Mesenchymal stem cell (in vitro differentiated cells and primary cell): ENCODE results near the gene ATP6V0E2.
A peak's percentile ranks its signal among the peaks of the same experiment; 100 is the strongest.

Source experiments
- DNase-seq: peaks from one replicate; pipeline ENCODE4 v3.0.0-alpha.2; 2013
- H2AFZ ChIP-seq: one replicate; pipeline ENCODE4 v1.6.1; 2013; ENCODE audit warnings: low read depth, mild to moderate bottlenecking, control low read depth, inconsistent platforms, low read length, moderate library complexity
- H2AK5ac ChIP-seq: 2 replicates; pipeline ENCODE4 v1.6.1; 2013; ENCODE audit warnings: low read length, moderate library complexity, mild to moderate bottlenecking, inconsistent platforms; ENCODE audit not compliant: severe bottlenecking
- H2BK120ac ChIP-seq: one replicate; pipeline ENCODE4 v1.6.1; 2013; ENCODE audit warnings: low read depth, mild to moderate bottlenecking, inconsistent platforms, low read length, moderate library complexity
- H2BK12ac ChIP-seq, 2 experiments: one replicate each; pipeline ENCODE4 v1.6.1; 2013; ENCODE audit warnings: inconsistent platforms in 2 of 2, low read length in 2 of 2, mild to moderate bottlenecking in 2 of 2, moderate library complexity in 2 of 2, control low read depth in 1 of 2
- H2BK15ac ChIP-seq: one replicate; pipeline ENCODE4 v1.6.1; 2013; ENCODE audit warnings: mild to moderate bottlenecking, low read depth, inconsistent platforms; ENCODE audit not compliant: poor library complexity, severe bottlenecking
- H2BK5ac ChIP-seq: 2 replicates; pipeline ENCODE4 v1.6.1; 2013; ENCODE audit warnings: low read depth, mild to moderate bottlenecking, low read length, control low read depth, inconsistent platforms; ENCODE audit not compliant: poor library complexity, severe bottlenecking
- H3K14ac ChIP-seq, 2 experiments: one replicate each; pipeline ENCODE4 v1.6.1; 2013; ENCODE audit warnings: inconsistent platforms in 2 of 2, low read length in 2 of 2, control low read depth in 1 of 2, mild to moderate bottlenecking in 1 of 2, moderate library complexity in 1 of 2
- H3K18ac ChIP-seq, 2 experiments: one replicate each; pipeline ENCODE4 v1.6.1; 2013; ENCODE audit warnings: inconsistent platforms in 2 of 2, low read length in 2 of 2, control low read depth in 1 of 2, low read depth in 1 of 2, mild to moderate bottlenecking in 1 of 2
- H3K23ac ChIP-seq, 2 experiments: one replicate each; pipeline ENCODE4 v1.6.1; 2013; ENCODE audit warnings: inconsistent platforms in 2 of 2, low read length in 2 of 2, mild to moderate bottlenecking in 2 of 2, moderate library complexity in 2 of 2, control low read depth in 1 of 2
- H3K27ac ChIP-seq: 2 replicates; pipeline ENCODE4 v1.5.1; 2013; ENCODE audit warnings: mild to moderate bottlenecking, moderate library complexity, low read length, control low read depth, inconsistent platforms; ENCODE audit not compliant: poor library complexity, severe bottlenecking
- H3K27me3 ChIP-seq, 2 experiments: 2 replicates each; pipeline versions ENCODE4 v1.6.1 to v1.7.0; 2013; ENCODE audit warnings: low read length in 2 of 2, mild to moderate bottlenecking in 2 of 2, moderate library complexity in 2 of 2, control low read depth in 1 of 2, inconsistent platforms in 1 of 2; ENCODE audit not compliant: control insufficient read depth in 1 of 2, insufficient read depth in 1 of 2
- H3K36me3 ChIP-seq, 2 experiments: 2 replicates each; pipeline versions ENCODE4 v1.6.1 to v1.7.0; 2013; ENCODE audit warnings: low read length in 2 of 2, control low read depth in 1 of 2, inconsistent platforms in 1 of 2, low read depth in 1 of 2, mild to moderate bottlenecking in 1 of 2; ENCODE audit not compliant: insufficient read depth in 2 of 2, control insufficient read depth in 1 of 2
- H3K4ac ChIP-seq, 2 experiments: one replicate each; pipeline ENCODE4 v1.6.1; 2013; ENCODE audit warnings: inconsistent platforms in 2 of 2, low read length in 2 of 2, mild to moderate bottlenecking in 2 of 2, moderate library complexity in 2 of 2, control low read depth in 1 of 2, low read depth in 1 of 2
- H3K4me1 ChIP-seq: 2 replicates; pipeline ENCODE4 v1.6.1; 2013; ENCODE audit warnings: low read depth, low read length, control low read depth; ENCODE audit not compliant: control insufficient read depth, insufficient read depth
- H3K4me2 ChIP-seq: 2 replicates; pipeline ENCODE4 v1.6.1; 2013; ENCODE audit warnings: low read length, mild to moderate bottlenecking, inconsistent platforms; ENCODE audit not compliant: poor library complexity, severe bottlenecking
- H3K4me3 ChIP-seq, 2 experiments: 2 replicates each; pipeline versions ENCODE4 v1.5.1 to v1.7.0; 2013; ENCODE audit warnings: low read length in 2 of 2, mild to moderate bottlenecking in 2 of 2, control low read depth in 1 of 2, low read depth in 1 of 2; ENCODE audit not compliant: insufficient read depth in 1 of 2
- H3K79me1 ChIP-seq: replicated peaks from 2 replicates; pipeline ENCODE4 v1.6.1; 2013; ENCODE audit warnings: mild to moderate bottlenecking, control low read depth, low read length, inconsistent platforms; ENCODE audit not compliant: poor library complexity, severe bottlenecking
- H3K9ac ChIP-seq: 2 replicates; pipeline ENCODE4 v1.7.0; 2013; ENCODE audit warnings: mild to moderate bottlenecking, low read length, moderate library complexity
- H3K9me3 ChIP-seq: 2 replicates; pipeline ENCODE4 v1.7.0; 2013; ENCODE audit warnings: mild to moderate bottlenecking, low read length; ENCODE audit not compliant: control insufficient read depth
- H4K8ac ChIP-seq: one replicate; pipeline ENCODE4 v1.6.1; 2013; ENCODE audit warnings: inconsistent platforms, mild to moderate bottlenecking, low read length, moderate library complexity
- H4K91ac ChIP-seq: one replicate; pipeline ENCODE4 v1.6.1; 2013; ENCODE audit warnings: mild to moderate bottlenecking, low read length, inconsistent platforms
- WGBS: methylation state at CpG from one replicate; pipeline ENCODE4 v1.1.7; 2013; ENCODE audit warnings: mixed read lengths; 5-methylcytosine and 5-hydroxymethylcytosine counted together

ATP6V0E2 gene

DNA sequence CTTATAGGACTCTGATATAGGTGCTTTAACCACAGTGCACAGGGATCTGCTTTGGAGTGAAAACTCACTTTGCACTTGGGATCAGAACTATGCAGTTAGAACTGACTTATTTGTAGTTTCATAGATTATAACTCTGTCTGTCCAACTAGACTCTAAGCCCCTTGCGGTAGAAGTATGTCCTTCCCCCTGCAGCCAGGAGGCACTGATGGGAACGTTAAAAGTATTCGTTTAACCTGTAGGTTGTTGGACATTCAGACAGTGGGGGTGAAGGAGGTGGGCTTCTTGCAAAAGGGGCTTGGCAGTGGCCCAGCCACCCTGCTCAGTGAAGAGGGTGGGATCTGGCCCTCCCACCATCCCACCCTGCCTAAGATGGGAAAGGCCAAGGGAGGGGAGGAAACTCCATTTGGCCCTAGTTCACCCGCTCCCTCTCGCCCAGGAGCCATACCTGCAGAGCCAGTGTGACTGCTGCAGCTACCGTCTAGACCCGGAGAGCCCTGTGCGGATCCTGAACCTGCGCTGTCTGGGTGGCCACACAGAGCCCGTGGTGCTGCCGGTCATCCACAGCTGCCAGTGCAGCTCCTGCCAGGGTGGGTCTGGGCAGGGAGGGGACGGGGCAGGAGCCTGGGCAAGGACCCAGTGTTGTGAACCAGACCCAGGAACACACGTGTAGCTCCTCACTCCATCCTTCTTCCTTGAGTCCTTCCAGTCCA lies 41.3 kb upstream of the ATP6V0E2 start:
- Histone ChIP-seq H4K91ac (no peak overlapping the region), H2AK5ac (no peak overlapping the region), H3K4me3 (no peak overlapping the region), H4K8ac (no peak overlapping the region), H3K36me3 (no peaks in the 10 kb centered on the region), H3K79me1 (no peaks in the 10 kb centered on the region), H2BK5ac (no peak overlapping the region), H3K4ac (no peak overlapping the region), H2BK15ac (no peak overlapping the region), H3K23ac (peak overlapping the region in 1 of 2 experiments; percentile 70), H2BK12ac (no peak overlapping the region), H2AFZ (no peak overlapping the region), H3K27ac (no peak overlapping the region), H2BK120ac (no peak overlapping the region), H3K18ac (no peak overlapping the region), H3K9me3 (no peaks in the 10 kb centered on the region), H3K27me3 (peaks cover 36 to 48% of the 10 kb centered on the region in 2 experiments), H3K14ac (no peak overlapping the region), H3K4me1 (no peaks in the 10 kb centered on the region), H3K4me2 (no peak overlapping the region), H3K9ac (no peak overlapping the region)
- no peak for DNase-seq
- 70% methylated on average over 13 of the region's 13 CpGs for WGBS

DNA sequence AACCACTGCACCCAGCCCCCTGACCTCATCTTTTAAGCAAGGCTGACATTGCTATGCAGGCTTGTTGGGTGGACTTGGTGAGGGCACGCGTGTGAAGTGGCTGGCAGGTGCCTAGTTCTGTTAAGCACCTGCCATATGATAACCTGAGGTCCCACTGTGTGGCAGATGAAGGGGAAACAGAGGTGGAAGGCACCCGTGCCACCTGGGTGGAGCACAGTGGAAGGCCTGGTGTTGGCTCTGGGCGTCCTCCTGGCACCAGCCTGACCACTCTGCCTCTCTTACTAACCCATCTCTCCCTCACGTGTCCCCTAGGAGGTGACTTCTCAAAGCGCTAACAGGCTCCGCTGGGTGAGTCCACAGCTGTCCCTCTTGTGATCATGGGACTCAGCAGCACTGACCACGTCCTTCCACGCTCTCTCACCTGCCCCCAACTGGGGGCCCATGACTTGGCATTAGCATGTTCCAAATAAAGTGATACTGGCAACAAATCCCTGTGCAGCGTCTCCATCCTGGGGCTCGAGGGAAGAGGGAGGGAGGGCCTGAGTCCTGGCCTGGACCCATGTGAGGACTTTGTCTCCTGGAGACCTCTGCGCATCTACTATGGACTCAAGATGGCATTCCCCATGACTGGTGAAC lies 40.2 kb upstream of the ATP6V0E2 start:
- Histone ChIP-seq H3K27ac (no peak overlapping the region), H2BK120ac (no peak overlapping the region), H3K4me1 (no peaks in the 10 kb centered on the region), H2AFZ (no peak overlapping the region), H3K14ac (no peak overlapping the region), H2BK15ac (no peak overlapping the region), H3K79me1 (no peaks in the 10 kb centered on the region), H3K23ac (no peak overlapping the region), H3K27me3 (peaks cover 36 to 47% of the 10 kb centered on the region in 2 experiments), H3K36me3 (no peaks in the 10 kb centered on the region), H3K18ac (no peak overlapping the region), H2BK12ac (no peak overlapping the region), H3K4me3 (no peak overlapping the region), H3K4ac (no peak overlapping the region), H2BK5ac (no peak overlapping the region), H2AK5ac (no peak overlapping the region), H4K8ac (no peak overlapping the region), H3K4me2 (no peak overlapping the region), H4K91ac (no peak overlapping the region), H3K9ac (no peak overlapping the region), H3K9me3 (no peaks in the 10 kb centered on the region)
- WGBS: 82% methylated on average over 12 of the region's 12 CpGs
- DNase-seq: no peak

DNA sequence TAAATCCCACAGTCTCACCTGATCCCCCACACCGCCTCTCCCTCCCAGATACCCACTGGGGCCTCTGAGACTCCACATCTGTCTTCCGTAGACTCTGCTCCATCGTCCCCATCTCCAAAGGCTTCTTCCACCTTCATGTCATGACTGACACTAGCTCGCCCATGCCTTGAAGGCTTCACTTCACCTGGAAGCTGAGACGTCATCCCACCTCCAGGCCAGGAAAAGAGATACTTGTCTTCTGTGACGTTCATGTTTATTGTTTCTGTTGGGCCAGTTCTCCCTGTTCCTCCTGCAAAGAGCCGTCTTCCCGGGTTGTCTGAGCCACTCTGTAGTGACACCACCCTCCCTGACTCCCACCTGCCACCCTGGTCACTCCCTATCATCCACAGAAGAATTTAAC lies 39.2 kb upstream of the ATP6V0E2 start:
- Histone ChIP-seq H2BK120ac (no peak overlapping the region), H3K27me3 (peaks cover 36 to 44% of the 10 kb centered on the region in 2 experiments), H2BK5ac (no peak overlapping the region), H3K9me3 (no peaks in the 10 kb centered on the region), H3K23ac (no peak overlapping the region), H3K18ac (no peak overlapping the region), H3K4me3 (no peak overlapping the region), H3K9ac (no peak overlapping the region), H3K4ac (no peak overlapping the region), H3K14ac (no peak overlapping the region), H3K4me2 (no peak overlapping the region), H3K27ac (no peak overlapping the region), H2BK15ac (no peak overlapping the region), H2BK12ac (no peak overlapping the region), H2AK5ac (no peak overlapping the region), H3K79me1 (peaks cover 5% of the 10 kb centered on the region), H4K91ac (no peak overlapping the region), H4K8ac (no peak overlapping the region), H2AFZ (no peak overlapping the region), H3K4me1 (no peaks in the 10 kb centered on the region), H3K36me3 (no peaks in the 10 kb centered on the region)
- DNase-seq: no peak
- WGBS: 78% methylated on average over 8 of the region's 8 CpGs

DNA sequence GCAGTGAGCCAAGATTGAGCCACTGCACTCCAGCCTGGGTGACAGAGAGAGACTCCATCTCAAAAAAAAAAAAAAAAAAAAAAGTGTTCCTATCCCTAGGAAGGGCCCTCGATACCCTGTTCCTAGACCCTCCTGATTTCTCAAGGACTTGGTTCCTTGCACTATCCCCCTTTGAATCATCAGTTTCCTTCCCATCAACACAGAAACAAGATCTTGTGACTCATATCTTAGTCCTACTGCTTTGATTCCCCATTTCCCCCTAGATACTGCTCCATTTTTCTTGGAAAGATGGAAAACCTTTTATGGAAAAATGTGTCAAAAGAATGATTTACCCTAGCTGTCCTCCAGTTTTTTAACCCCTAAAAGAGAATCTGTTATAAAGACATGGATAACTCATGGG lies 37.3 kb upstream of the ATP6V0E2 start:
- Histone ChIP-seq H2AFZ (no peak overlapping the region), H3K4me2 (no peak overlapping the region), H3K23ac (no peak overlapping the region), H3K4me3 (no peak overlapping the region), H4K8ac (no peak overlapping the region), H3K4me1 (no peaks in the 10 kb centered on the region), H3K9ac (no peak overlapping the region), H3K79me1 (peaks cover 7% of the 10 kb centered on the region), H2BK12ac (no peak overlapping the region), H2AK5ac (no peak overlapping the region), H2BK5ac (no peak overlapping the region), H3K27me3 (peaks cover 31 to 34% of the 10 kb centered on the region in 2 experiments), H3K36me3 (no peaks in the 10 kb centered on the region), H2BK15ac (no peak overlapping the region), H3K27ac (no peak overlapping the region), H4K91ac (no peak overlapping the region), H3K14ac (no peak overlapping the region), H3K4ac (no peak overlapping the region), H3K9me3 (no peaks in the 10 kb centered on the region), H3K18ac (no peak overlapping the region), H2BK120ac (no peak overlapping the region)
- WGBS: 90% methylated on average over 1 of the region's 1 CpG
- no peak for DNase-seq
